GM19372 (cell line): Measurements from ENCODE around the gene ELMOD1.
"Not testable (repeated sequence)": the region's sequence is repeated elsewhere in the genome, so short reads cannot be mapped to it uniquely, and the experiment has no call there.

Experiments used
- ATAC-seq: cut with Tn5 transposase; IDR thresholded peaks from one replicate; pipeline ENCODE4 v1.9.1; 2021; ENCODE audit warnings: mild to moderate bottlenecking, low read depth, moderate library complexity; ENCODE audit not compliant: unreplicated experiment

The ELMOD1 gene

GRCh38 chr11:107590460-107591377 lies at the start of gene ELMOD1:
ELMOD1 (plus strand) TSS chr11:107591147; CDS start chr11:107618190, 27,043 bp downstream.
- ATAC-seq, result peak; percentile 56

GRCh38 chr11:107545101-107545514 lies 45.8 kb upstream of the ELMOD1 start:
- no peak for ATAC-seq

- ATAC-seq, result no peak
Measured at GRCh38 chr11:107547961-107548360, 43.0 kb upstream of the ELMOD1 start.

- no peak for ATAC-seq
Measured at GRCh38 chr11:107549253-107549953, 41.5 kb upstream of the ELMOD1 start.

- no peak for ATAC-seq
Measured at GRCh38 chr11:107549954-107550285, 41.0 kb upstream of the ELMOD1 start.

GRCh38 chr11:107550304-107550703 lies 40.6 kb upstream of the ELMOD1 start:
- no peak for ATAC-seq

GRCh38 chr11:107561688-107562087 lies 29.3 kb upstream of the ELMOD1 start:
- no peak for ATAC-seq

- ATAC-seq, result no peak
Measured at GRCh38 chr11:107562647-107563208, 28.2 kb upstream of the ELMOD1 start.

GRCh38 chr11:107563702-107564101 lies 27.2 kb upstream of the ELMOD1 start:
- peak; percentile 31 for ATAC-seq

- ATAC-seq, result peak; percentile 5
Measured at GRCh38 chr11:107564877-107565218, 26.1 kb upstream of the ELMOD1 start.

- ATAC-seq, result peak; percentile 75
Measured at GRCh38 chr11:107565219-107565937, 25.6 kb upstream of the ELMOD1 start, which contains the start of gene ALKBH8. ALKBH8 (minus strand) TSS chr11:107565735; CDS start chr11:107560893, 4,842 bp downstream.

- ATAC-seq, result peak; percentile 3
Measured at GRCh38 chr11:107565955-107566501, 24.9 kb upstream of the ELMOD1 start.

GRCh38 chr11:107566569-107566968 lies 24.4 kb upstream of the ELMOD1 start:
- no peak for ATAC-seq

- ATAC-seq, result no peak
Measured at GRCh38 chr11:107567739-107568335, 23.1 kb upstream of the ELMOD1 start.

- no peak for ATAC-seq
Measured at GRCh38 chr11:107570015-107570414, 20.9 kb upstream of the ELMOD1 start.

- ATAC-seq, result no peak
Measured at GRCh38 chr11:107573438-107573837, 17.5 kb upstream of the ELMOD1 start.

- ATAC-seq, result not testable (repeated sequence)
Measured at GRCh38 chr11:107576497-107577345, 14.2 kb upstream of the ELMOD1 start.

GRCh38 chr11:107577346-107577711 lies 13.6 kb upstream of the ELMOD1 start:
- no peak for ATAC-seq

GRCh38 chr11:107579169-107579568 lies 11.8 kb upstream of the ELMOD1 start:
- ATAC-seq, result not testable (repeated sequence)
